Activated CD8-positive, alpha-beta T cell treated with anti-CD3 and anti-CD28 coated beads for 36 hours (primary cell): Measurements from ENCODE around the gene BUD31. TPM values are rescaled to one million over a fixed set of nuclear protein-coding genes. Genes with fewer than 3 reads are reported as not detected.
"Not testable (repeated sequence)": the region's sequence is repeated elsewhere in the genome, so short reads cannot be mapped to it uniquely, and the experiment has no call there.

Experiments used
- ATAC-seq: fragments of 200-7000 bp; cut with Tn5 transposase; one replicate; pipeline ENCODE4 v1.10.0; 2021; ENCODE audit warnings: mild to moderate bottlenecking, moderate library complexity
- CTCF ChIA-PET: fragments of 350-600 bp; sonication (Branson Sonifier 250); formaldehyde crosslinking; loops from one replicate; lab custom pipeline; 2021; ENCODE audit warnings: antibody characterized with exemption; lab: Charles Lee
- POLR2A ChIA-PET: fragments of 350-600 bp; sonication (Branson Sonifier 250); formaldehyde crosslinking; loops from one replicate; lab custom pipeline; 2021; ENCODE audit warnings: antibody characterized with exemption; lab: Charles Lee
- DNase-seq: peaks from one replicate; pipeline ENCODE4 v3.0.0-alpha.2; 2020
- H3K27ac Mint-ChIP-seq: one replicate; pipeline ENCODE4 v1.8.0; 2021; ENCODE audit warnings: mild to moderate bottlenecking, mixed read lengths
- H3K27me3 Mint-ChIP-seq: one replicate; pipeline ENCODE4 v1.8.0; 2021; ENCODE audit warnings: mixed read lengths
- H3K36me3 Mint-ChIP-seq: one replicate; pipeline ENCODE4 v1.8.0; 2021; ENCODE audit warnings: low read depth, mixed read lengths
- H3K4me1 Mint-ChIP-seq: one replicate; pipeline ENCODE4 v1.8.0; 2021; ENCODE audit warnings: low read depth, mixed read lengths
- H3K4me3 Mint-ChIP-seq: one replicate; pipeline ENCODE4 v1.8.0; 2021; ENCODE audit warnings: mild to moderate bottlenecking, moderate library complexity, mixed read lengths
- H3K9me3 Mint-ChIP-seq: one replicate; pipeline ENCODE4 v1.8.0; 2021; ENCODE audit warnings: mixed read lengths
- CTCF ChIP-seq: fragments of 200-600 bp; IDR thresholded peaks from one replicate; pipeline ENCODE4 v1.8.0; 2022; ENCODE audit warnings: antibody characterized with exemption, mild to moderate bottlenecking
- intact Hi-C: fragments of 100-400 bp; cut with micrococcal nuclease; formaldehyde crosslinking; loops from one replicate; pipeline ENCODE4 v1.10.0; 2022
- total RNA-seq, 2 experiments: library from RNA; stranded (reverse); gene quantifications; one replicate each; pipeline ENCODE4 v1.2.3, GENCODE V29; 2021

The BUD31 gene
- total RNA-seq, 2 experiments from 2014 or later: 118 to 124 TPM

- Mint-ChIP-seq H3K9me3 (no peaks in the 10 kb centered on the region), H3K27ac (peak overlapping the region; percentile 83), H3K27me3 (no peaks in the 10 kb centered on the region), H3K4me1 (peaks cover 39% of the 10 kb centered on the region), H3K36me3 (peaks cover 28% of the 10 kb centered on the region), H3K4me3 (peak overlapping the region; percentile 77)
- DNase-seq: peak; percentile 73
- CTCF ChIA-PET: no interaction called here
- POLR2A ChIA-PET: interaction anchor here (0.6 to 4.8 kb wide), 8 partner anchors 12 to 250 kb away, joined by 3 to 30 read pairs (median 5); partner anchors contain the start of genes ARPC1A, BUD31 and PDAP1
- TF ChIP-seq CTCF: no peak
- intact Hi-C loops: no loop called here
- peak; percentile 56 for ATAC-seq
Measured at GRCh38 chr7:99375070-99375807, 33.5 kb upstream of the BUD31 start.

- DNase-seq (peak; percentile 68), ATAC-seq (peak; percentile 8)
- Mint-ChIP-seq H3K36me3 (peaks cover 52% of the 10 kb centered on the region), H3K27me3 (no peaks in the 10 kb centered on the region), H3K4me1 (peaks cover 50% of the 10 kb centered on the region), H3K9me3 (no peaks in the 10 kb centered on the region), H3K27ac (peak overlapping the region; percentile 93), H3K4me3 (peak overlapping the region; percentile 75)
- intact Hi-C loops: no loop called here
- no peak for TF ChIP-seq CTCF
- ChIA-PET CTCF (interaction anchor here (1.2 to 1.8 kb wide), 2 partner anchors 14 kb away, joined by 4 to 5 read pairs; no protein-coding TSS in a partner anchor), POLR2A (interaction anchor here (0.6 to 2.8 kb wide), 5 partner anchors 9 to 121 kb away, joined by 3 to 15 read pairs (median 6); partner anchors contain the start of genes BUD31, PDAP1 and ZNF394)
Measured at GRCh38 chr7:99379043-99379577, 29.7 kb upstream of the BUD31 start.

DNA sequence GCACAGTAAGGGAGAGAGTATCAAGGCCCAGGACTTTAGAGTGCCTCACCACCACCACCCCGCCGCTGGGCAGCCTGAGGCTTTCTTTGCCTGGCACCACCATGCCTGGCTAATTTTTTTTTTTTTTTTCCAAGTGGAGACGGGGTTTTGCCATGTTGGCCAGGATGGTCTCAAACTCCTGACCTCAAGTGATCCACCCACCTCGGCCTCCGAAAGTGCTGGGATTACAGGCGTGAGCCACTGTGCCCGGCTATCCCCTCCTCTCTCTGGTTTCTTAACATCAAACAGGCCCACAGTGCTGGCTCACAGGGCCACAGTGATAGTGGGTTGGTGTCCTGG is 29.1 kb upstream of the BUD31 start:
- Mint-ChIP-seq H3K4me1 (peaks cover 55% of the 10 kb centered on the region), H3K36me3 (peaks cover 55% of the 10 kb centered on the region), H3K4me3 (peak overlapping the region; percentile 75), H3K27ac (peak overlapping the region; percentile 93)
- ATAC-seq, intact Hi-C loops, H3K27me3 Mint-ChIP-seq, H3K9me3 Mint-ChIP-seq: not testable (repeated sequence)
- POLR2A ChIA-PET: interaction anchor here (0.6 to 2.8 kb wide), 6 partner anchors 9 to 120 kb away, joined by 3 to 15 read pairs (median 6); partner anchors contain the start of genes BUD31, PDAP1 and ZNF394
- CTCF ChIA-PET: interaction anchor here (1.2 to 1.8 kb wide), 2 partner anchors 14 kb away, joined by 4 to 5 read pairs; no protein-coding TSS in a partner anchor
- peak; percentile 37 for DNase-seq

- intact Hi-C loops: no loop called here
- peak overlapping the region; percentile 93 for H3K27ac Mint-ChIP-seq
- POLR2A ChIA-PET: interaction anchor here (0.5 to 2.8 kb wide), 9 partner anchors 8 to 120 kb away, joined by 3 to 15 read pairs (median 6); partner anchors contain the start of genes BUD31, CPSF4, PDAP1 and PTCD1
- CTCF ChIA-PET: interaction anchor here (0.7 to 1.8 kb wide), 3 partner anchors 12 to 28 kb away, joined by 3 to 5 read pairs (median 4); partner anchors contain the start of genes BUD31 and PDAP1
- peak overlapping the region; percentile 75 for H3K4me3 Mint-ChIP-seq
- DNase-seq (peak; percentile 58), ATAC-seq (peak; percentile 32)
- H3K4me1 Mint-ChIP-seq: peaks cover 56% of the 10 kb centered on the region
- H3K27me3 Mint-ChIP-seq: no peaks in the 10 kb centered on the region
- peaks cover 55% of the 10 kb centered on the region for H3K36me3 Mint-ChIP-seq
- H3K9me3 Mint-ChIP-seq: no peaks in the 10 kb centered on the region
- no peak for TF ChIP-seq CTCF
Measured at GRCh38 chr7:99380032-99380822, 28.5 kb upstream of the BUD31 start.
